ENCODE data around the gene ACTBL2. TPM values are rescaled to one million over a fixed set of nuclear protein-coding genes. Genes with fewer than 3 reads are reported as not detected.

ACTBL2 gene
- total RNA-seq, 2 experiments from 2014 or later: not detected

DNA sequence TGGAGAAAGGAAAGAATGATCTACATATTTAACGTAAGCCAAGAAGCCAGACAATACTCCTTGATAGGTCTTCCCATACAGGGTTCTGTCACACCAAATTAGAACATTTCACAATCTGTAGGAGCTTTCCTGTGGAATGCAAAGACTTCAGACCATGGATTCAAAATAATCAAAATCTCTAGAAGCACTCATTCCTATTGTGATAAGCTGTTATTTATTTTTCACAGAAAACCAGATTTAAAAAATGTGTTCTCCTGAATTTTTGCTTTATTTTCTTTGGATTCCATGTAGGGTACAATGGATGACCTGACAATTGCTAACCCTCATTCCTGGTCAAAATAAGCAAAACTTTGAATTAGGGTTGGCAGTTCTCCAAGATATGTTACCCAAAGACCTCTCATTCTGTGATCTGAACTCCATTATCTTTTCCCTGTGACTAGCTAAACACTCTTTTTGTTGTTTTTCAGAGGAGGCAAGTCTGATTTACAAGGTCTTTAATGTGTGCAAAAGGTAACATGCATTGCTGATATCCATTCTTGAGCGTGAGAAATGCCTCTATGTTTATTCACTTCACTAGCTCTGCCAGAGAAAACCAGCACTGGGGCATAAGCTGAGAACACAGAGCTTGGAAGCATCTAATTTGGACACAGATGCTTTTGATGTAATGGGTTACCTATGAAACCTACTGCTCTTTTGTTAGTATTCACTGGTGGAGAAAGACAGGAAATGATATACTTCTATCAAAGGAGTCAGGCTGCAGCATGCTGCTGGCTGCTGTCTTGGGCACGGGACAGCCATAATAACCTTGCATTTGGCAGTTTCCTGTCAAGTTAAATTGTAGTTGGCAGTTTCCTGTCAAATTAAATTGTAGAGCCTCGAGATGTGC is 31.4 kb downstream of the ACTBL2 start:
- Mint-ChIP-seq H3K4me1 (no peaks in the 10 kb centered on the region), H3K4me3 (no peak overlapping the region), H3K27me3 (peaks cover 8% of the 10 kb centered on the region)

DNA sequence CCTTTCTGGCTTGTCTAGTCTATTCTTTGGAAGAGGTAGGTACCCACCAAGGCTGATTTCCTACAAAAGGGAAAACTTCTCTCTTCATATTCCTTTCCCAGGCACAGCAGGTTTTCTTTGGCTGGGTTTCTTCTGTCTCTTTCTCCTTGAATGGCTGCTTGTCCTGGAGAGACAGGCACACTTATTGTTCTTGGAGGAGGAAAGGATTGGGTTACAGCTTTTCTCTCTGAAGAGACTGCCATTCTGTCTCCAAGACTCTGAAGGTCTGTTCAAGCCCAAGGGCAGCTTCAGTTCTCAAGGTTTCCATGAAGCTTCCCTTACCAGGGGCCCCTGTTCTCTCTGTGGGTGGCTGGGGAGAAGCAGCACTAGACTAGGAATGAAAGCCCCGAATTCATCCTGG is 33.9 kb downstream of the ACTBL2 start:
- DNase-seq (no peak), ATAC-seq (no peak)
- Mint-ChIP-seq H3K4me1 (no peaks in the 10 kb centered on the region), H3K36me3 (no peaks in the 10 kb centered on the region), H3K27ac (no peak overlapping the region), H3K9me3 (ENCODE audit: low read depth) (no peaks in the 10 kb centered on the region), H3K27me3 (peaks cover 8% of the 10 kb centered on the region), H3K4me3 (no peak overlapping the region)
- CTCF ChIA-PET: no interaction called here

More for the DNA sequence above, 31.4 kb downstream of the ACTBL2 start:
- ATAC-seq: no peak
- no peak for DNase-seq
- Mint-ChIP-seq H3K27ac (no peak overlapping the region), H3K9me3 (ENCODE audit: low read depth) (no peaks in the 10 kb centered on the region), H3K36me3 (no peaks in the 10 kb centered on the region)
- CTCF ChIA-PET: no interaction called here

DNA sequence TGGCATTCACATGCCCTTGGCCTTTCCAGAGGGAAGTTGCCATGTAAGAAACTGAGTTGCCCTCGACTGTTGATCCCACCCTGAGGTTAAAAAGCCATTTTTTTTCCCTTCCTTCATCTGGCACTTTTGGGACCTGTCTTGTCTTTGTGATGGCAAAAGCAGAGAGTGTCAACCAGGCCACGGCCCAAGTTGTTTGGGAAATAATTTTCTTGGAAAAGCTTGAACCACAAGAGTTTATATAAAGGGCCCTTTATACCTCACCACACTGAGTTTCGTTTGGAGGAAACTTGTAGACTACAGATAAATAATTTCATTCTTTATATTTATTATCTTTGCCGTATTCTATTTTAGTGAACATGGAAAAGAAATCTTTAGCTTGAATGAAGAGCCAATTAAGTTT is 34.3 kb downstream of the ACTBL2 start:
- no peak overlapping the region for H3K27ac Mint-ChIP-seq
- no peak for ATAC-seq

DNA sequence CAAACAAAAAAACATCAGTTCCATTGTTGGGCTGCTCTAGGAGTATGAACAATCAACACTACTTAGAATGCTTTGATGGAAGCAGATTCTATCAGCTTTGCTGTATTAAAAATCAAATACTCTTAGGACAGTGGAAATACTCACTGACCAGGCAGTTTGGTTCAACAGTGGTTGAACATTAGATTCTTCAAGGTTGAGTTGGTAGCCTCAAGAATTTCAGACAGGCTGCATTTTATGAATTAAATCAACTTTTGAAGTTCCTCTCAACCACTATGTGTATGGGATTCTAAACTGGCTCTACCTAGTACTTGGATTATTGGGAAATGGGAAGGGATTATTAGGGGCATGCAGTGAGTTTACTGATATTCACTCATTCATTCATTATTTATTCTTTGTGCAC is 35.0 kb downstream of the ACTBL2 start:
- no peak for DNase-seq
- peaks cover 12% of the 10 kb centered on the region for H3K27me3 Mint-ChIP-seq
- H3K4me1 Mint-ChIP-seq: no peaks in the 10 kb centered on the region
- no peak overlapping the region for H3K4me3 Mint-ChIP-seq
- H3K36me3 Mint-ChIP-seq: no peaks in the 10 kb centered on the region
- H3K27ac Mint-ChIP-seq: no peak overlapping the region
- ATAC-seq: no peak
- no peaks in the 10 kb centered on the region for H3K9me3 Mint-ChIP-seq (ENCODE audit: low read depth)
- CTCF ChIA-PET: no interaction called here

More for the DNA sequence above, 34.3 kb downstream of the ACTBL2 start:
- CTCF ChIA-PET: no interaction called here
- Mint-ChIP-seq H3K4me1 (no peaks in the 10 kb centered on the region), H3K36me3 (no peaks in the 10 kb centered on the region), H3K9me3 (ENCODE audit: low read depth) (no peaks in the 10 kb centered on the region), H3K4me3 (no peak overlapping the region), H3K27me3 (peaks cover 12% of the 10 kb centered on the region)
- DNase-seq: no peak

DNA sequence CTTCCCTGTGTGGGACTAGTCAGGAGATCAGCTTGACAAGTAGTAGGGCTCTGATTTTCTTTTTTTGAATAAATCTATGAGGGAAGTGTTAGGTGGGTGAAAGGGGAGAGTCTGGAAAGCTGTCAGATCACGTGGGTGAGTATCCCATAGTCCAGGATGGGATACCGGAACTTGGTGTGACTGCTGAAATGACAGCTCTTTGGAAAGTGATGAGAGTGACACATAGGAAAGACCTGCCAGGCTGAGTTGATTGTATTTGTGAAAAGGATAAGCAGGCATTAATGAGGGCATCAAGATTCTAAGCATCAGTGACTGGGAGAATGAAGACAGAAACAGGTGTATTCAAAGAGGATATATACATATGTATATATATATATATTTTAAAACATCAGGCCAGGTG is 35.6 kb downstream of the ACTBL2 start:
- H3K4me3 Mint-ChIP-seq: no peak overlapping the region
- CTCF ChIA-PET: interaction anchor here (1.0 kb wide), 1 partner anchor 12 kb away, joined by 3 read pairs; no protein-coding TSS in a partner anchor

DNA sequence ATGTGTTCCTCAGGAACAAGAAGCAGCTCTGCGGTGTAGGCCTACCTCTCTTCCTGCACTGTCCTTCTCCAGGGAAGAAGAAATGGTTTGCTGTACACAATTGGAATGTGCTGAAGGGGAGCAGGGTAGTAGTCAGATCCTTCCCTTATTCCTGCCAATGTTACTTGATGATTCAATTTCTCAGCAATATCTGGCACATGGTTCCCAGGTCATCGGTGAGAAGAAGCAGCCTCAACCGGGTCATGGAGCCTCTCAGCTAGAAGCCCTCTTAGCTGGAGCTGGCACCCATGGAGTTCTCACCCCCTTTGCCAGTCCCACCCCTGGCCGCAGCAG is 36.9 kb downstream of the ACTBL2 start:
- CTCF ChIA-PET: interaction anchor here (0.9 kb wide), 1 partner anchor 134 kb away, joined by 3 read pairs; no protein-coding TSS in a partner anchor
- no peak overlapping the region for H3K4me3 Mint-ChIP-seq
- peaks cover 14% of the 10 kb centered on the region for H3K27me3 Mint-ChIP-seq
- H3K27ac Mint-ChIP-seq: no peak overlapping the region
- ATAC-seq (no peak), DNase-seq (no peak)
- no peaks in the 10 kb centered on the region for H3K36me3 Mint-ChIP-seq
- H3K9me3 Mint-ChIP-seq (ENCODE audit: low read depth): no peaks in the 10 kb centered on the region
- no peaks in the 10 kb centered on the region for H3K4me1 Mint-ChIP-seq

More for the DNA sequence above, 35.6 kb downstream of the ACTBL2 start:
- Mint-ChIP-seq H3K9me3 (ENCODE audit: low read depth) (no peaks in the 10 kb centered on the region), H3K4me1 (no peaks in the 10 kb centered on the region), H3K36me3 (no peaks in the 10 kb centered on the region), H3K27me3 (peaks cover 15% of the 10 kb centered on the region), H3K27ac (no peak overlapping the region)
- ATAC-seq: no peak
- DNase-seq: no peak

DNA sequence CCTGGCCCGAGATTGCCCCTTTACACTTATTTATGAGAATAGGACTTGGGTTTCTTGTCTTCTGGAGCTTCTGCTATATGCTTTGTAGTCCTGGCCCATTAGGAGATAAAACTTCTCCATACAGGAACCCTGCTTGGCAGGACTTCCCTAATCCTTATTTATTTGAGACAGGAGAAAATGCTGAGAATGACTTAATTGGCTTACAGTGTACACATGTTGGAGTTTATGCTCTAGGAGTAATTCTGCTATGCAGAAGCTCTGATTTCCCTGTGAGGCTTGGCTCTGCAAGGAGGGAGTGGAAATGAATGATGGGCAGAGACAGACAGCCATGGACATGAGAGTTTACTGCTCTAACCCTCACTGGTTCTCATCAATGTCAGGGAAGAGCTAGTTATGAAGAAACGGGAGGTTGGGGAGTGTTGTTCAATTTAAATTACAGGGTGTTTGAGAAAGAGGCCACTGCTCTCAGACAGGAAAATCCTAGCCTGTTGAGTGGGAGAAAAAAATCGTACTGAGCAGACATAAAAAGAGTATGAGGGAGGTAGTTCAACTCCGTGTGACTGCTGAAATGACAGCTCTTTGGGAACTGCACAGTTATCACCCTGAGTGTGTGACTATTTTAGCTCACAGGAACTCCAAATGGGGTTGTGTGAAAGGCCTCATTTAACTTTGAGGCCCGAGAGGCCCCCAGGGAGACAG is 37.5 kb downstream of the ACTBL2 start:
- Mint-ChIP-seq H3K27me3 (peaks cover 10% of the 10 kb centered on the region), H3K27ac (no peak overlapping the region), H3K36me3 (no peaks in the 10 kb centered on the region), H3K4me1 (no peaks in the 10 kb centered on the region), H3K9me3 (ENCODE audit: low read depth) (no peaks in the 10 kb centered on the region), H3K4me3 (no peak overlapping the region)
- DNase-seq (no peak), ATAC-seq (no peak)
- CTCF ChIA-PET: interaction anchor here (1.0 kb wide), 1 partner anchor 12 kb away, joined by 4 read pairs; no protein-coding TSS in a partner anchor

DNA sequence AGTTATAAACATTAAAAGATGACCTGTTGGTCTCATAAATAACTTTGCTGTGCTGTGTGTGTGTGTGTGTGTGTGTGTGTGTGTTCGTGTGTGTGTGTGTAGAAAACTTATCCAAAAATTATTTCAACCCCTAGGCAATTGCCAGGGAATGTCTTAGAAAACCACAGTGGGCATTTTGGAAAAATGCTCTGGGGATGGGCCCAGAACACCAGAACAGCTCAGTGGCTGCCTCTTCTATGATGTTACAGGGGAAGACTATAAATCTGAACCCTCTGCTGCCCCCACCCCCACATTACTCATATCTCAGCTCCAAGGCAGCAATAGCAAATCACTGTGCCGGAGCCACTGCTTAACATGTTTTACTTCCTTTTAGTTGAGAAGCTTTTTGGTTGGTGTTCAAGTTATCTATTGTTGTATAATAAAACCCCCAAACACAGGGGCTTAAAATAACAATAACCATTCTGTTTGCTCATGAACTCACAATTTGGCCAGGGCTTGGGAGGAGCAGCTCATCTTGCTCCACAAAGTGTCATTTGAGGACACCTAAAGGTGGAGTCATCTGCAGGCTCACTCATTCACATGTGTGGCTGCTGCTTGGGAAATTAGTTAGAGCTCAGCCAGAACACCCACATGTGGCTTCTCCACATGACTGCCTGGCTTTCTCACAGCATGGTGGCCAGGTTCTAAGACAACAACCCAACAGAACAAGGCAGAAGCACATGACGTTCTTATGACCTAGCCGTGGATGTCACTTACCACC is 40.4 kb downstream of the ACTBL2 start:
- no peaks in the 10 kb centered on the region for H3K36me3 Mint-ChIP-seq
- no peaks in the 10 kb centered on the region for H3K4me1 Mint-ChIP-seq
- H3K27me3 Mint-ChIP-seq: peaks cover 10% of the 10 kb centered on the region
- H3K4me3 Mint-ChIP-seq: no peak overlapping the region
- ATAC-seq (no peak), DNase-seq (no peak)
- no peaks in the 10 kb centered on the region for H3K9me3 Mint-ChIP-seq (ENCODE audit: low read depth)
- H3K27ac Mint-ChIP-seq: no peak overlapping the region
- CTCF ChIA-PET: no interaction called here

DNA sequence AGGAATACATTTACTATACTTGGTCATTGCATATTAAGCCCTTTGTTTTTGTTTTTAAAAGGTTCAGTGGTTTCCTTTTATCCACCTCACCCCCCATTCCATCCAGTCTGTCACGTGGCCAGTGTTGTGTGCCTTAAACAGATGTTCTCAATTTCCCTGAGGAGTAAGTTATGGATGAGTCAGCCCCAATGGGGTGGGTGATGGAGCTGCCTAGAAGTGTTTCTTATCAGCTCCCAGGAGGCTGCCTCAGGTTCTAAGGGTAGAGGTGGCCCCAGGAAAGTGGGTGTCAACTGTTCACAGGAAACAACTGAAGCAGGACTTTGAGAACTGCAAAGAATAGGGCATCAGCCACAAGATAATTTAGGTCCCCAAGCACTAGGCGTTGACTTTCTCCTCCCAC is 41.1 kb downstream of the ACTBL2 start:
- peaks cover 10% of the 10 kb centered on the region for H3K27me3 Mint-ChIP-seq
- H3K4me1 Mint-ChIP-seq: no peaks in the 10 kb centered on the region
- CTCF ChIA-PET: no interaction called here
- ATAC-seq (no peak), DNase-seq (no peak)
- no peaks in the 10 kb centered on the region for H3K36me3 Mint-ChIP-seq
- H3K27ac Mint-ChIP-seq: no peak overlapping the region
- no peak overlapping the region for H3K4me3 Mint-ChIP-seq
- H3K9me3 Mint-ChIP-seq (ENCODE audit: low read depth): no peaks in the 10 kb centered on the region

DNA sequence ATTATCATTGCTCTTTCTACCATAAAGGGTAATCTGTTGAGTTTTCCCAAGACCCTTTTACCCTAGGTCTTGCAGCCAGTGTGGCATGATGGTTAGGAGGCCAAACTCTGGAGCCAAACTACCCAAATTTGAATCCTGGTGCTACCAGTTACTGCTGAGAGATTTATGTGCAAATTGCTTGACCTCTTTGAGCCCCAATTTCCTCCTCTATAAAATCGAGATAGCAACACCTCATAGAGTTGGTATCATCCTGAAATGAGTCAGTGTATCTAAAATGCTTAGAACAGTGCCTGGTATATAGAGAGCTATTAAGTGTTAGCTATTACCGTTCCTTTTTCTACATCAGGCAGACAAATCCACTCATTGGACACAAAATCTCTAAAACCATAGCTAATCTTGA is 43.0 kb downstream of the ACTBL2 start:
- ATAC-seq (no peak), DNase-seq (no peak)
- Mint-ChIP-seq H3K4me3 (no peak overlapping the region), H3K27me3 (peaks cover 13% of the 10 kb centered on the region), H3K4me1 (no peaks in the 10 kb centered on the region), H3K27ac (no peak overlapping the region), H3K9me3 (ENCODE audit: low read depth) (no peaks in the 10 kb centered on the region), H3K36me3 (no peaks in the 10 kb centered on the region)
- CTCF ChIA-PET: no interaction called here

DNA sequence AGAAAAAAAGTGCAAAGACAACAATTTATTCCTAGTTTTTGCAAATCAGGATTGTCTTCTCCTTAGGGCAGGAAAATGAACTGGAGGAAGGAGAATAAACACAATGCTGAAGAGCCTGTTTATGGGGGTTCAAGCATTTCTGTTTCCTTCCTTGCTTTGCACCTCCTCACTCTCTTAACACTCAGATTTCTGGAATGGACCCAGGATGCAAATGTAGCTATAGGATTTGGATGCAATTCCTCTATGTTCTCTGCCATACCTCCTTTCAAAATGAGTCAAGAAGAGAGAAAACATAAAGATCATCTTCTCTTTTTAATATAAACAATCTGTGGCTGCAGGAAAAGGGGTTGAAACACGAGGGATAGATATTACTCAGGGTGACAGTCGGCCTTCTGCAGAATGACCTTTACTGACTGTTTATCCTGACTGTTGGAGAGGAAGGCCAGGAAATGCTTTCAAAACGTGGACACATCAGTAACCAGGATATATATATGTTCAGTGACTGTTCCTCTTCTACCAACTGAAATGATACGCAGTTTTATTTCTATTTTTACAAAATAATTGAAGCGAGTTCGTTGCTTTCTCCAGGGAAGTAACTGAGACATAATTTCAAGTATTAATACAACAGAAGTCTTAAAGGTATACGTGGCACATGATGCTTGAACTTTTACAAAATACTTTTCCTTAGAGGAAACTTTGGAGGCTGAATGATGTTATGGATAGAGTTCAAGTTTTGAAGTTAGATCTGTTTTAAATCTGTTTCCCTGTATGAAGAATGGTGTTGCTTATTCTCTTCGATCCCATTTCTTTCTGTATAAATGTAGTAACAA is 44.4 kb downstream of the ACTBL2 start:
- CTCF ChIA-PET: no interaction called here
- Mint-ChIP-seq H3K4me1 (no peaks in the 10 kb centered on the region), H3K9me3 (ENCODE audit: low read depth) (no peaks in the 10 kb centered on the region)

DNA sequence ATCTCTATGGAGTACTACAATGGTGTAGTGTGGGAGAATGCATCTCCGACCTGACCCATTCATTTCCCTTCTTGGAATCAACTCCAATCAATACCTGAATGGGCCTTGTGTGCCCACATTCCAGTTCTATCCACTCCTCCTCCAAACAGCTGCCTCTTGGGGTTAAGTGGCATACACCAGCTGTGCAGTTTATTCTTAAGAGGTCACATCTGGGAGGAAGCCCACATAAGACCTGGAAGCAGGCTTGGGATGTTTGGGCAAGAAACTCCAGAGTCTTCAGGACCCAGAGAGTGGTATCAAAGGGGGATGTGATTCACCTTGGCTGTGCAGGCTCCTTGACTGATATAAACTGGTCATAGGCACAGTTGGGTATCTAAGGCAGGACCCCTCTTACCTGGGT is 46.0 kb downstream of the ACTBL2 start:
- no peak for ATAC-seq
- H3K4me3 Mint-ChIP-seq: no peak overlapping the region
- H3K27me3 Mint-ChIP-seq: peaks cover 5% of the 10 kb centered on the region
- DNase-seq: no peak
- H3K27ac Mint-ChIP-seq: no peak overlapping the region
- no peaks in the 10 kb centered on the region for H3K4me1 Mint-ChIP-seq
- CTCF ChIA-PET: no interaction called here
- H3K9me3 Mint-ChIP-seq (ENCODE audit: low read depth): no peaks in the 10 kb centered on the region
- no peaks in the 10 kb centered on the region for H3K36me3 Mint-ChIP-seq

More for the DNA sequence above, 44.4 kb downstream of the ACTBL2 start:
- ATAC-seq (no peak), DNase-seq (no peak)
- Mint-ChIP-seq H3K4me3 (no peak overlapping the region), H3K36me3 (no peaks in the 10 kb centered on the region), H3K27ac (no peak overlapping the region), H3K27me3 (peaks cover 9% of the 10 kb centered on the region)

DNA sequence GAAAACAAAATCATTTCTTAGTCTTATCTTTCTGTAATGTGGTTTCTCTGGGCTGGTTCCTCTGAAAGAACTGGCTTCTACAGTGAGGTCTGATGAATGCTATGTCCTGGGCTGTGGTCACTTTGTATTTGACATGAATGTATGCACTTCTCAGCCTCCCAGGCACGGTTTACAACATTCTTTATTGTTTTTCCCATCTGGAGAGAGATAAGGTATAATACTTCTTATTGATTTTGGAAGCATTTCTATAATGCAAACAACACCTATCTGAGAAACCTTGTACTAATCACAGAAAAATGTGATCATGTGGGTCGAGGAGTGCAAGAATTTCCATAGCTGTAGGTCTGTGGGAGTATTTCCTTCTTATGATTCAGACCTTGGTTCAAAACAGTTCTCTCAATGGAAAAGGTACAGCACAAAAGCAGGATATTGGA is 46.9 kb downstream of the ACTBL2 start:
- no peak for ATAC-seq

More for the DNA sequence above, 46.9 kb downstream of the ACTBL2 start:
- Mint-ChIP-seq H3K4me3 (no peak overlapping the region), H3K27me3 (peaks cover 5% of the 10 kb centered on the region), H3K9me3 (ENCODE audit: low read depth) (no peaks in the 10 kb centered on the region), H3K4me1 (no peaks in the 10 kb centered on the region), H3K27ac (no peak overlapping the region), H3K36me3 (no peaks in the 10 kb centered on the region)
- CTCF ChIA-PET: interaction anchor here (1.5 kb wide), 1 partner anchor 11 kb away, joined by 3 read pairs; no protein-coding TSS in a partner anchor
- no peak for DNase-seq

Data from activated CD8-positive, alpha-beta memory T cell treated with anti-CD3 and anti-CD28 coated beads, Interleukin-2, amount 10 ng/mL, durations not matched to agents 7 days and 5 days (primary cell).